Dermis microvascular lymphatic vessel endothelial cell (primary cell): Measurements from ENCODE around the gene CDC40. TPM values are rescaled to one million over a fixed set of nuclear protein-coding genes. Genes with fewer than 3 reads are reported as not detected.
"Not testable (repeated sequence)": the region's sequence is repeated elsewhere in the genome, so short reads cannot be mapped to it uniquely, and the experiment has no call there.

Experiments
- DNase-seq, 2 donors: peaks; one replicate each; pipeline versions ENCODE4 v3.0.0 to v3.0.0-alpha.2; 2010; ENCODE audit warnings: low read depth in 2 of 2
- total RNA-seq: library from RNA; depleted of rRNA; stranded (reverse); fragments of >200 nt; gene quantifications from 2 replicates; pipeline ENCODE4 v1.2.1, GENCODE V29; 2014

Gene CDC40
- total RNA-seq, 1 donor from 2014 or later: 13.0 TPM

DNA sequence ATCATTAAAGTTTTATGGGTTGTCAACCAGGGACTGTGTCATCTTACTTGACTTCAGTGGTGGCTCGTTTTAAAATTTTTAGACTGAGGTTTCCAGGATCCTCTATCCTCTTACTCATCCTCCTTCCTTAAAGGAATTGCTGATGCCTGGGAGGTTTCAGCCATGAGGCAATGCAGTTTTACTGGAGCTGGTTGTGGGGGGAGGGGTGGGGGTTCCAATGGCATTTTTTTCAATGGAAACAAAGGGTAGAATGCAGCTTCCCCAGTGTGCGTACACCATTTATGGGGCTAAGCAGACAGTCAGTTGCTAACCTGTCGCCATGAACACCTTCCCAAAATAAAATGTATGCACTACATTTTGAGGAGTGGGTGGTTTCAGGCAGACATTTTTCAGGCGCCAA is 89.9 kb downstream of the CDC40 start:
- no peak for DNase-seq

DNA sequence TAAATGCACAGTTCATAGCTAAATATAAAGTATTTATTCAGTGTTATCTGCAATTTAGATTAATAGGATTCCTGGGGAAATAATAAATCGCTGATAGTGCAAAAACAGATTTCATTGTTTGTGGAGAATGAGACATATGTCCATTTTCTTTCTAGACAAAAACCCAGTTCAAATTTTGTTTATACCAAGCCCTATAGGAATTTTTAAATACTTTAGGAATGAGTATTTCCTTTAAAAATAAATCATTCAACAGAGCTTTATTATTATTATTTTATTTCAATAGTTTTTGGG is 91.5 kb downstream of the CDC40 start:
- no peak for DNase-seq

DNA sequence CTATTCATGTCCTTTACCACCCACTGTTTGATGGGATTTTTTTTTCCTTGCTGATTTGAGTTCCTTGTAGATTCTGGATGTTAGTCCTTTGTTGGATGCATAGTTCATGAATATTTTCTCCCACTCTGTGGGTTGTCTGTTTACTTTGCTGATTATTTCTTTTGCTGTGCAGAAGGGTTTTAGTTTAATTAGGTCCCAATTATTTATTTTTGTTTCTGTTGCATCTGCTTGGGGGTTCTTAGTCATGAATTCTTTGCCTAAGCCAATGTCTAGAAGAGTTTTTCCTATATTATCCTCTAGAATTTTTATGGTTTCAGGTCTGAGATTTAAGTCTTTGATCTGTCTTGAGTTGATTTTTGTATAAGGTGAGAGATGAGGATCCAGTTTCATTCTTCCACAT is 92.6 kb downstream of the CDC40 start:
- not testable (repeated sequence) for DNase-seq

- DNase-seq: no peak
Observed at GRCh38 chr6:110277100-110277665, 97.0 kb downstream of the CDC40 start.

Other genes starting within 250 kb of the CDC40 start
- gene GPR6, start 202.1 kb upstream of the CDC40 start, total RNA-seq: not detected in 2 replicates
- 6.8 and 9.5 TPM in 2 replicates for gene WASF1, start 757 bp upstream of the CDC40 start, total RNA-seq
- gene METTL24, start 177.9 kb downstream of the CDC40 start, total RNA-seq: not detected in 2 replicates
- gene DDO, start 235.1 kb downstream of the CDC40 start, total RNA-seq: 3.3 and 3.8 TPM in 2 replicates